ENCODE data around the gene LDLRAD3.

- no peak for TF ChIP-seq CTCF (IDR thresholded peaks at IDR 0.05)
- no peak for TF ChIP-seq POLR2AphosphoS5 (IDR thresholded peaks at IDR 0.05; ENCODE audit: low read depth, low read length)
- no peak for TF ChIP-seq MAX (IDR thresholded peaks at IDR 0.05; ENCODE audit: low read depth)
- TF ChIP-seq EP300 (IDR thresholded peaks at IDR 0.05; ENCODE audit: borderline replicate concordance in 1 of 2, low read depth in 1 of 2, low read length in 1 of 2), result no peak
These were observed 160.8 kb downstream of the LDLRAD3 start for GRCh38 chr11:36104660-36104992.

Measured in SK-N-SH (cell line).